Measurements from ENCODE around the gene SFXN1.
"Not testable (repeated sequence)": the region's sequence is repeated elsewhere in the genome, so short reads cannot be mapped to it uniquely, and the experiment has no call there.

Gene SFXN1

DNA sequence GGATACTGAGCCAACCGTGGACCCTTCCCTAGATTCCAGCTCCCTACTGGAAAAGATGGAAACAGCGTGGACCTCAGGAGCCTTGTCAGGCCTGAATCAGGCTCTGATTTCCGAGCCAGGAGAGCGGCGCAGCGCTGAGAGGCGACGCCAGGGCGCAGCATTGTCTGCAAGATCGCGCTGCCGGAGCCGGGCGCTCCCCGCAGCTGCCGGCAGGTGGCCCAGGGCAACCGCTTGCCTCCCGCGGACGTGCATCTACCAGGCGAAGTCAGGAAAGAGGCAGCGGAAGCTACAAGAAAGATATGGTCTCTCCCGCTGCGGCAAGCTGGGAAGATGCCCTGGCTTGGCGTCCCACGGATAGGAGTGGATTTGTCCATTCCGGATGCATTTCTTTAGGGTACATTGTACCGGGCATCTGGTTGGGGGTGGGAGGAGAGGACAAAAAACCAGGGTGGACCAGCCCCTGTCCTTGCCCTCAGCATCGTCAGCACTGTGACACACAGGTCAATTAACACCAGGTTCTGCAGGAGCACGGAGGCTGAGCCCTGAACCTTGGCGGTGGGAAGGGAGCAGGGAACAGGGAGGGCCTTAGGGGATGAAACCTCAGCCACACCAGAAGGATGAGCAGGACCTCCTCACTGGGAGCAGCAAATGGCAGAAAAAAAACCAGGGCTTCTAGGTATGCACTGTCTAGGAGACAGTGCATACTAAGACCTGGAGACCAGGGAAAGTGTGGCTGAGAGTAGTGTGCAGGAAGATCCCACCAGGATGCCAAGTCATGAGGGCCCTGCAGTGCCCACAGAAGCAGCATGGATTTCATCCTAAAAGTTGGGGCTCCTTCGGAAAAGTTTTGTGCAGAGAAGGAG, 55.9 kb downstream of the SFXN1 start:
- H3K36me3 Mint-ChIP-seq (ENCODE audit: low read depth): peaks cover 28% of the 10 kb centered on the region
- H3K4me1 Mint-ChIP-seq (ENCODE audit: low read depth): peaks cover 66% of the 10 kb centered on the region
- H3K27ac Mint-ChIP-seq: peak overlapping the region; percentile 76
- no peaks in the 10 kb centered on the region for H3K9me3 Mint-ChIP-seq
- peak overlapping the region; percentile 53 for H3K4me3 Mint-ChIP-seq
- H3K27me3 Mint-ChIP-seq: no peaks in the 10 kb centered on the region

DNA sequence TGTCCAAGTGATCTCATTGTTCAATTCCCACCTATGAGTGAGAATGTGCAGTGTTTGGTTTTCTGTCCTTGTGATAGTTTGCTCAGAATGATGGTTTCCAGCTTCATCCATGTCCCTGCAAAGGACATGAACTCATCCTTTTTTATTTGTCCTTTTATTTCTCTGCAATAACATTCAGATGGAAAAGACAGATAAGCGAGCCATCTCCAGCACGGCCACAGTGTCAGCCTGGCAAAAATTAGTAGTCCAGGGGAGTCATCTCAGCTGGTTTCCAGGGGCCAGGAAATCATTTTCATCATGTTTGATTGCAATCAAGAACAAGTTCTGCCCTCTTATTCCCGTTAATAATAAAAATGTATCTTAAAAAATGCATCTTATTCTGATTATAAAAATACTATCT, 57.0 kb downstream of the SFXN1 start:
- peaks cover 18% of the 10 kb centered on the region for H3K36me3 Mint-ChIP-seq (ENCODE audit: low read depth)
- not testable (repeated sequence) for H3K27me3 Mint-ChIP-seq, H3K9me3 Mint-ChIP-seq, H3K4me3 Mint-ChIP-seq, H3K27ac Mint-ChIP-seq
- peaks cover 56% of the 10 kb centered on the region for H3K4me1 Mint-ChIP-seq (ENCODE audit: low read depth)

DNA sequence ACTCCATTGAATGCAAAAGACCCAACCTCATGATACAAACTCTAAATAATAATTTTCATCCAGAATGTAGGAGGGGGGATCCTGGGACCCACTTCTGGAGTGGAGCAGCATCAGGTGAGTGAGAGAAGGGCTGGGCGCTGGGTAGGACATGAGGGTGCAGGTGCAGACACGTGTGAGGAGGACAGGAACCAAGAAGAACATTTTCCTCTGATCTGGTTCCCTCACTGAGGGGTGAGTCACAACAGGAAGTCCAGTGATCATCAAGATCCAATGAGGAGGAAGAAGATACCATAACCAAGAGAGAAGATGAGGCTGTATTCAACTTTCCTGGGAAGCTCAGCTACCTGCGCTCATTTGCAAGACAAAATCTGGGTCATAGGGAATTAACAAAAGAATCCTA, 57.4 kb downstream of the SFXN1 start:
- Mint-ChIP-seq H3K4me1 (ENCODE audit: low read depth) (peaks cover 51% of the 10 kb centered on the region), H3K9me3 (no peaks in the 10 kb centered on the region), H3K27ac (no peak overlapping the region), H3K27me3 (no peaks in the 10 kb centered on the region), H3K36me3 (ENCODE audit: low read depth) (peaks cover 13% of the 10 kb centered on the region), H3K4me3 (no peak overlapping the region)

DNA sequence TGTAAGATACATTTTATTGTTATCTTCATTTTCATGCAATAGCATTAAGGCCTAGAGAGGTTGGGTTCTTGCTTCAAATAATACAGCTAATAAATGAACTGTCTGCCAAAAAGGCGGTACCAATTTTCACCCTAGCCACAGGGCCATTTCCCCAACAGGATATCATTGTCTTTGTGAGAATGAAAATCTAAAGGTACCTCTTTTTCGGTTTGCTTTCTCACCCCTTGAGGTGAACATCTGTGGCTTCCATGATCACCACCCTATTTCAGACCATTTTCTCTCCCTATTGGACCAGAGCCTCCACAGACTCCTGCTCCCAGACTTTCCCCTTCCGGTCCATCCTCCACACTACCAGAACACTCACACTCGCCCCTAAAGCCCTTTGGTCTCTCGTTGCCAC, 60.2 kb downstream of the SFXN1 start:
- Mint-ChIP-seq H3K36me3 (ENCODE audit: low read depth) (peaks cover 3% of the 10 kb centered on the region), H3K27ac (no peak overlapping the region), H3K4me1 (ENCODE audit: low read depth) (peaks cover 47% of the 10 kb centered on the region), H3K27me3 (no peaks in the 10 kb centered on the region), H3K9me3 (no peaks in the 10 kb centered on the region), H3K4me3 (no peak overlapping the region)

- Mint-ChIP-seq H3K27me3 (no peaks in the 10 kb centered on the region), H3K4me1 (ENCODE audit: low read depth) (peaks cover 34% of the 10 kb centered on the region), H3K27ac (no peak overlapping the region)
These were observed 61.6 kb downstream of the SFXN1 start for GRCh38 chr5:175539936-175540335.

GRCh38 chr5:175541264-175541663, 62.9 kb downstream of the SFXN1 start:
- Mint-ChIP-seq H3K27me3 (no peaks in the 10 kb centered on the region), H3K4me1 (ENCODE audit: low read depth) (peaks cover 22% of the 10 kb centered on the region), H3K36me3 (ENCODE audit: low read depth) (no peaks in the 10 kb centered on the region), H3K27ac (no peak overlapping the region), H3K4me3 (no peak overlapping the region), H3K9me3 (peaks cover 4% of the 10 kb centered on the region)

More at GRCh38 chr5:175539936-175540335, 61.6 kb downstream of the SFXN1 start:
- Mint-ChIP-seq H3K9me3 (peaks cover 4% of the 10 kb centered on the region), H3K4me3 (no peak overlapping the region), H3K36me3 (ENCODE audit: low read depth) (no peaks in the 10 kb centered on the region)

DNA sequence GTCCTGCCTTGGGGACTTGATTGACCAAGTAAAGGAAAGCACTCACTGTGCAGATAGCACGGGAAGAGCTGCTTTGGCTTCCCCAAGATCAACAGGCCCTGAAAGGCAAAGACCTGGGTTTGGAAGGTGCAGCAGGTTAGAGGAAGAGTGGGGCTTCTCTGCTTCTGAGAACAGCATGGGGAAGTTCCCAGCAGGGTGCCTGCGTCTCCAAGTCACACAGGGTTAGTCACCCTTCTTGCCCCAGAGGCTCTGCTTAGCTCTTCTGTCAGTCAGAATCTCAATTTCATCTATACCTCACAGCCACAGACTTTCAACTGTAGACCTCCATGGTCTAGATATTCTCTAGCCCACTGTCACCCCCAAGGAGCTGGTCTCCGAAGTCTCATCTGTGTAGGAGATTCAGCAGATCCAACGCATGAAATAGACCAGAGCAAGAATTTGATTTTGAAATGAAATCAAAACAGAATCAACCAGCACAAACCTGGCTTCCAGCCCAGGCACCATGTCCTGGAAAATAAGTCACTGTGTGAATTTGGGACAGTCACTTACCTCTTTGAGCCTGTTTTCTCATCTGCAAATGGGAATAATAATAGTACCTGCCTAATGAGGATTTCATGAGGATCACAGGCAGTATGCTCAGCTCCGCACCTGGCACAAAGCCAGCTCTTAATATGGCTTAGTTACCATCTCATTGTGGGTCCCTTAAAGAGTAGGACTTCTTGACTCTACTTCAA, 64.0 kb downstream of the SFXN1 start:
- Mint-ChIP-seq H3K4me1 (ENCODE audit: low read depth) (peaks cover 22% of the 10 kb centered on the region), H3K9me3 (peaks cover 4% of the 10 kb centered on the region), H3K27ac (peak overlapping the region; percentile 32), H3K27me3 (peaks cover 3% of the 10 kb centered on the region), H3K4me3 (no peak overlapping the region), H3K36me3 (ENCODE audit: low read depth) (no peaks in the 10 kb centered on the region)

GRCh38 chr5:175542966-175543235, 64.5 kb downstream of the SFXN1 start:
- Mint-ChIP-seq H3K36me3 (ENCODE audit: low read depth) (no peaks in the 10 kb centered on the region), H3K27ac (no peak overlapping the region), H3K4me3 (no peak overlapping the region), H3K9me3 (peaks cover 4% of the 10 kb centered on the region), H3K4me1 (ENCODE audit: low read depth) (peaks cover 23% of the 10 kb centered on the region), H3K27me3 (peaks cover 7% of the 10 kb centered on the region)

DNA sequence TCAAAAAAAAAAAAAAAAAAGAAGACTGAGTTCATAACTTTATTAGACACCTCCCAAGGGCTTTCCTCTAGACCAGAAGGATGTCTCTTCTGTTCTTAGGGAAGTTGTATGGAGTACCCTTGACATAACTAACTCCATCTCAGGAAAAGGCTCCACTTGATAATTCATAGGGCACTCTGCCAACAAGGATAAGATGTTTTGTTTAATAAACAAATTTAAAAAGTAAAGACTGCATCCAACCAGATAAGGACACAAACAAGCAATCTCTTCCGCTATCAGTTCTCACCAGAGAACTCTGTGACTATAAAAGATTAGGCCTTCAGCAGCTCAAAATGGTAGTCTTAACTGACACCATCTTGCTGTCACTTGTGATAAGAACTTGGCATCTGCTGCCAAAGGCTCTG, 65.8 kb downstream of the SFXN1 start:
- Mint-ChIP-seq H3K36me3 (ENCODE audit: low read depth) (no peaks in the 10 kb centered on the region), H3K4me3 (no peak overlapping the region)

DNA sequence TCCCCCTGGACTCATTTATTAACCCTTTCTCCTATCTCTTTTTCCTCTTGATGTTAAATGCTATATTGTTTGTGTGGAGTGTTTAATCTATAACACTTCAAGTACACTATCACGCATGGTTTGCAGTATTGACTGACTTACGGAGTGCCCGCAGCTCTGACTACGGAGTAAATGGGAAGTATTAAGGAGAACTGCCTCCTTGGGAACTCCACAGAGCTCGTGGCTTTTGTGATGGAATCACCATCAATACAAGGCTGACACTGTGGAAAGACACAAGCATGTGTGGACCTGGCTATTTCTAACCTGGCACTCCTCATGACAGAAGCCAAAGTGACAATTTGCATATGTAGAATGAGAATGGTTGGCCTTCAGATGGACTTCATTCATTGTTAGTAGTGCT, 66.2 kb downstream of the SFXN1 start:
- no peaks in the 10 kb centered on the region for H3K36me3 Mint-ChIP-seq (ENCODE audit: low read depth)
- peaks cover 21% of the 10 kb centered on the region for H3K4me1 Mint-ChIP-seq (ENCODE audit: low read depth)
- H3K4me3 Mint-ChIP-seq: no peak overlapping the region
- peaks cover 4% of the 10 kb centered on the region for H3K9me3 Mint-ChIP-seq
- peaks cover 22% of the 10 kb centered on the region for H3K27me3 Mint-ChIP-seq
- no peak overlapping the region for H3K27ac Mint-ChIP-seq

More for the DNA sequence above, 65.8 kb downstream of the SFXN1 start:
- H3K27me3 Mint-ChIP-seq: peaks cover 19% of the 10 kb centered on the region
- peaks cover 4% of the 10 kb centered on the region for H3K9me3 Mint-ChIP-seq
- H3K27ac Mint-ChIP-seq: no peak overlapping the region
- H3K4me1 Mint-ChIP-seq (ENCODE audit: low read depth): peaks cover 21% of the 10 kb centered on the region

- no peak overlapping the region for H3K27ac Mint-ChIP-seq
- no peak overlapping the region for H3K4me3 Mint-ChIP-seq
- peaks cover 4% of the 10 kb centered on the region for H3K9me3 Mint-ChIP-seq
- H3K27me3 Mint-ChIP-seq: peaks cover 39% of the 10 kb centered on the region
- H3K4me1 Mint-ChIP-seq (ENCODE audit: low read depth): peaks cover 9% of the 10 kb centered on the region
- H3K36me3 Mint-ChIP-seq (ENCODE audit: low read depth): no peaks in the 10 kb centered on the region
These were observed 69.5 kb downstream of the SFXN1 start for GRCh38 chr5:175547842-175548241.

GRCh38 chr5:175548626-175549311, 70.4 kb downstream of the SFXN1 start:
- Mint-ChIP-seq H3K36me3 (ENCODE audit: low read depth) (no peaks in the 10 kb centered on the region), H3K9me3 (peaks cover 4% of the 10 kb centered on the region), H3K27ac (no peak overlapping the region), H3K4me3 (no peak overlapping the region), H3K27me3 (peaks cover 45% of the 10 kb centered on the region), H3K4me1 (ENCODE audit: low read depth) (peaks cover 6% of the 10 kb centered on the region)

GRCh38 chr5:175550055-175550805, 71.9 kb downstream of the SFXN1 start:
- Mint-ChIP-seq H3K36me3 (ENCODE audit: low read depth) (no peaks in the 10 kb centered on the region), H3K27ac (no peak overlapping the region), H3K4me1 (ENCODE audit: low read depth) (peaks cover 7% of the 10 kb centered on the region), H3K4me3 (no peak overlapping the region), H3K27me3 (peaks cover 49% of the 10 kb centered on the region), H3K9me3 (no peaks in the 10 kb centered on the region)

DNA sequence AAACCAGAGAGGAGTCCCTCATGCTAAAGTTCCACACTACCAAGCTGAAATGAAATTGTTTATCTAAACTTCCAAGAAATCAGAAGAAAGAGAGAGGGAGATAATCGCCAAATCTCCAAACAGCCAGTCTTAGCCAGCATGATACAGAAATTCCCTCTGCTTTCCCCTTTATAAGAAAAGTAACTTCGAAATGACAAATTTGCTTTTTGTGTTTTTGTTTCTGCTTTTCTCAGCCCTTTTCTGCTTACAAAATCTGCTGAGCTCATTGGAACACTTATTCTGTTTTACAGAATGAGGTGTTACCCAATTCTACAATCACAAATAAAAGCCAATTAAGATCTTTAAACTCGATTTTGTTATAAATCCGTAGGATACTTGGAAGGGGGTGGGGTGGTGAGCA, 72.9 kb downstream of the SFXN1 start:
- Mint-ChIP-seq H3K36me3 (ENCODE audit: low read depth) (no peaks in the 10 kb centered on the region), H3K27me3 (peaks cover 49% of the 10 kb centered on the region), H3K4me1 (ENCODE audit: low read depth) (peaks cover 9% of the 10 kb centered on the region), H3K27ac (no peak overlapping the region), H3K9me3 (no peaks in the 10 kb centered on the region), H3K4me3 (no peak overlapping the region)

All from stimulated activated naive CD8-positive, alpha-beta T cell treated with anti-CD3 and anti-CD28 coated beads, Interleukin-15, Interleukin-2, amounts not matched to agents 100 ng/mL and 50 ng/mL, for 24 hours (primary cell).